HepG2 (cell line): ENCODE data around the gene MYL12B. TPM values are rescaled to one million over a fixed set of nuclear protein-coding genes. Genes with fewer than 3 reads are reported as not detected.
A peak's percentile ranks its signal among the peaks of the same experiment; 100 is the strongest.

Experiments used
- HDAC6 ChIP-seq: fragments of 200-600 bp; sonication (generic); IDR thresholded peaks from 2 replicates; pipeline ENCODE4 v1.7.0; 2017; ENCODE audit warnings: mild to moderate bottlenecking, antibody characterized with exemption, low read length, low read depth
- NR2F6 ChIP-seq, 2 experiments: IDR thresholded peaks; 2 replicates each; pipeline ENCODE4 v1.6.1; 2016; ENCODE audit warnings: antibody characterized with exemption in 1 of 2, mild to moderate bottlenecking in 1 of 2
- RAD21 ChIP-seq: fragments of 450-650 bp; formaldehyde crosslinking; IDR thresholded peaks from 2 replicates; pipeline ENCODE4 v1.5.0; 2020; ENCODE audit warnings: mild to moderate bottlenecking
- SOX6 ChIP-seq, 2 experiments: fragments of 450-650 bp in 1 of 2; sonication (generic) in 1 of 2; formaldehyde crosslinking in 1 of 2; IDR thresholded peaks; 2 replicates each; pipeline versions ENCODE4 v1.4.0 to v1.6.1; 2017 to 2020; ENCODE audit warnings: antibody characterized with exemption in 1 of 2, mild to moderate bottlenecking in 1 of 2, missing genetic modification reagents in 1 of 2
- ZXDC ChIP-seq: sonication (generic); formaldehyde crosslinking; IDR thresholded peaks from 2 replicates; pipeline ENCODE4 v1.5.0; 2020; ENCODE audit warnings: mild to moderate bottlenecking, missing genetic modification reagents
- polyA plus RNA-seq, 8 experiments: library from polyadenylated mRNA; depleted of rRNA in 3 of 8; stranded (reverse) in 7 of 8; unstranded in 1 of 8; fragments of >200 nt; fragmentation: Illumina TruSeq in 4 of 8; extraction: Trizol in 4 of 8; gene quantifications; 2 replicates each; pipeline versions ENCODE4 v1.2.1 to v1.2.3, GENCODE V29; 2011 to 2016; ENCODE audit warnings: low read depth in 4 of 8, missing spikeins in 1 of 8, mixed read lengths in 1 of 8; ENCODE audit not compliant: insufficient read depth in 1 of 8
- total RNA-seq, 5 experiments: library from RNA; depleted of rRNA; stranded (reverse); fragments of >200 nt; fragmentation: Illumina TruSeq; extraction: Trizol; gene quantifications; 2 replicates each; pipeline ENCODE4 v1.2.3, GENCODE V29; 2016; ENCODE audit warnings: low read depth in 1 of 5
- TF ChIP-seq, protein P1 (sequence below): sonication (generic); formaldehyde crosslinking; IDR thresholded peaks from one replicate; pipeline ENCODE4 v1.5.1; 2020; ENCODE audit warnings: mild to moderate bottlenecking, missing genetic modification reagents; ENCODE audit errors: not compliant biosample characterization
- TF ChIP-seq, protein P2 (sequence below): sonication (generic); formaldehyde crosslinking; conservative IDR thresholded peaks from 2 replicates; pipeline ENCODE4 v1.4.0; 2020; ENCODE audit warnings: mild to moderate bottlenecking, missing genetic modification reagents, moderate library complexity
- TF ChIP-seq, protein P3 (sequence below): sonication (generic); formaldehyde crosslinking; IDR thresholded peaks from 2 replicates; pipeline ENCODE4 v1.4.0; 2020; ENCODE audit warnings: missing genetic modification reagents, borderline replicate concordance

The MYL12B gene
- total and polyA plus RNA-seq, 2 of the 13 experiments (the other 11 are each of a cell fraction or from before 2014, with no cell fraction given) = 265 to 340 TPM

DNA sequence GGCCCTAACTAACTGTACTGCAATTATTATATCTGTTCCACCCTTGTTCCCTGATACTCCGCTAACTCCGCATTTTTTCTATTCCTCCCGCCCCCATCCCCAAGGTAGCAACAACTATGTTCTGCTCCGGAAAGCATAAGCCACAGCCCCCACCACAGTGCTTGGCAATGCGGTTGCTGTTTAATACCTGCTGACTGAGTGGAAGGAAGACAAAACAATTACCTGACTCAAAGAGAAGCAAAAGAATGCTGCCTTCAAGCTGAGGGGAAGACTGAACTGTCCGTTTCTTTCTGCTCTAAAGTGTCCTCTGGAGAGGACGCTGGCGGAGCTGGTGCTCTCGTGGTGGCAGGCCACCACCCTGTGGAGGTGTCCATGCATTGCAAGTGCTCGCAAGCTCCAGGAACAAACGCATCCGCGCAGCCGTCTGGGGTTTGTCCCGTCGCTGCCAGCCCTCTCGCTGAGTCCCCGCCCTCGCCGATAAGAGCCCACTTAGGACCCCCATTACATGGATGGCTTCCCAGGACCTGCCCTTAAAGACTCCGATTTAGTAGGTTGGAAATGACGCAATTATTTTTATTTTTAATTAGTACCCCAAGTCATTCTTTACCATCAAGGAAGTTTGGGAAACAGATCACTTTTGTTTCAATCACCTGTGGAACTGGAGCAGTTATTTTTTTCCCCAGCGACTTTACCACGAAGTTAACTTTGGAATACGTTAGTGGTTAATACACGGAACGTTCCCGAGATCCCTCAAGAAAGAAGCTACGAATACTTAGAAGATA is 15.9 kb upstream of the MYL12B start (continued):
- no peak for TF ChIP-seq HDAC6
- no peak for TF ChIP-seq ZXDC
- TF ChIP-seq, protein P1, sequence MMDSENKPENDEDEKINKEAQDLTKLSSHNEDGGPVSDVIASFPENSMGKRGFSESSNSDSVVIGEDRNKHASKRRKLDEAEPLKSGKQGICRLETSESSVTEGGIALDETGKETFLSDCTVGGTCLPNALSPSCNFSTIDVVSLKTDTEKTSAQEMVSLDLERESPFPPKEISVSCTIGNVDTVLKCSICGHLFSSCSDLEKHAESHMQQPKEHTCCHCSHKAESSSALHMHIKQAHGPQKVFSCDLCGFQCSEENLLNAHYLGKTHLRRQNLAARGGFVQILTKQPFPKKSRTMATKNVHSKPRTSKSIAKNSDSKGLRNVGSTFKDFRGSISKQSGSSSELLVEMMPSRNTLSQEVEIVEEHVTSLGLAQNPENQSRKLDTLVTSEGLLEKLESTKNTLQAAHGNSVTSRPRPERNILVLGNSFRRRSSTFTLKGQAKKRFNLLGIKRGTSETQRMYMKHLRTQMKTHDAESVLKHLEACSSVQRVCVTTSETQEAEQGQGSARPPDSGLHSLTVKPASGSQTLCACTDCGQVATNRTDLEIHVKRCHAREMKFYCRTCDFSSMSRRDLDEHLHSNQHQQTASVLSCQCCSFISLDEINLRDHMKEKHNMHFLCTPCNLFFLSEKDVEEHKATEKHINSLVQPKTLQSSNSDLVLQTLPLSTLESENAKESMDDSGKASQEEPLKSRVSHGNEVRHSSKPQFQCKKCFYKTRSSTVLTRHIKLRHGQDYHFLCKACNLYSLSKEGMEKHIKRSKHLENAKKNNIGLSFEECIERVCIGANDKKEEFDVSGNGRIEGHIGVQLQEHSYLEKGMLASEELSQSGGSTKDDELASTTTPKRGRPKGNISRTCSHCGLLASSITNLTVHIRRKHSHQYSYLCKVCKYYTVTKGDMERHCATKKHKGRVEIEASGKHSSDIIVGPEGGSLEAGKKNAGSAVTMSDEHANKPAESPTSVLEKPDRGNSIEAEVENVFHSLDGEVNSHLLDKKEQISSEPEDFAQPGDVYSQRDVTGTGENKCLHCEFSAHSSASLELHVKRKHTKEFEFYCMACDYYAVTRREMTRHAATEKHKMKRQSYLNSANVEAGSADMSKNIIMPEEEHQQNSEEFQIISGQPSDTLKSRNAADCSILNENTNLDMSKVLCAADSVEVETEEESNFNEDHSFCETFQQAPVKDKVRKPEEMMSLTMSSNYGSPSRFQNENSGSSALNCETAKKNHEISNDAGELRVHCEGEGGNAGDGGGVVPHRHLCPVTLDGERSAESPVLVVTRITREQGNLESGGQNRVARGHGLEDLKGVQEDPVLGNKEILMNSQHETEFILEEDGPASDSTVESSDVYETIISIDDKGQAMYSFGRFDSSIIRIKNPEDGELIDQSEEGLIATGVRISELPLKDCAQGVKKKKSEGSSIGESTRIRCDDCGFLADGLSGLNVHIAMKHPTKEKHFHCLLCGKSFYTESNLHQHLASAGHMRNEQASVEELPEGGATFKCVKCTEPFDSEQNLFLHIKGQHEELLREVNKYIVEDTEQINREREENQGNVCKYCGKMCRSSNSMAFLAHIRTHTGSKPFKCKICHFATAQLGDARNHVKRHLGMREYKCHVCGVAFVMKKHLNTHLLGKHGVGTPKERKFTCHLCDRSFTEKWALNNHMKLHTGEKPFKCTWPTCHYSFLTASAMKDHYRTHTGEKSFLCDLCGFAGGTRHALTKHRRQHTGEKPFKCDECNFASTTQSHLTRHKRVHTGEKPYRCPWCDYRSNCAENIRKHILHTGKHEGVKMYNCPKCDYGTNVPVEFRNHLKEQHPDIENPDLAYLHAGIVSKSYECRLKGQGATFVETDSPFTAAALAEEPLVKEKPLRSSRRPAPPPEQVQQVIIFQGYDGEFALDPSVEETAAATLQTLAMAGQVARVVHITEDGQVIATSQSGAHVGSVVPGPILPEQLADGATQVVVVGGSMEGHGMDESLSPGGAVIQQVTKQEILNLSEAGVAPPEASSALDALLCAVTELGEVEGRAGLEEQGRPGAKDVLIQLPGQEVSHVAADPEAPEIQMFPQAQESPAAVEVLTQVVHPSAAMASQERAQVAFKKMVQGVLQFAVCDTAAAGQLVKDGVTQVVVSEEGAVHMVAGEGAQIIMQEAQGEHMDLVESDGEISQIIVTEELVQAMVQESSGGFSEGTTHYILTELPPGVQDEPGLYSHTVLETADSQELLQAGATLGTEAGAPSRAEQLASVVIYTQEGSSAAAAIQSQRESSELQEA = peak; percentile 40
- TF ChIP-seq NR2F6 (IDR thresholded peaks at IDR 0.05) = peak; percentile 27; the same call in 1 of the 2 replicates
- no peak; the same call in 1 of the 2 replicates for TF ChIP-seq NR2F6 (CRISPR knock-in tag; IDR thresholded peaks at IDR 0.05)
- no peak for TF ChIP-seq SOX6 (IDR thresholded peaks at IDR 0.05)
- TF ChIP-seq SOX6 (CRISPR knock-in tag; IDR thresholded peaks at IDR 0.05) = peak; percentile 74
- TF ChIP-seq, protein P2, sequence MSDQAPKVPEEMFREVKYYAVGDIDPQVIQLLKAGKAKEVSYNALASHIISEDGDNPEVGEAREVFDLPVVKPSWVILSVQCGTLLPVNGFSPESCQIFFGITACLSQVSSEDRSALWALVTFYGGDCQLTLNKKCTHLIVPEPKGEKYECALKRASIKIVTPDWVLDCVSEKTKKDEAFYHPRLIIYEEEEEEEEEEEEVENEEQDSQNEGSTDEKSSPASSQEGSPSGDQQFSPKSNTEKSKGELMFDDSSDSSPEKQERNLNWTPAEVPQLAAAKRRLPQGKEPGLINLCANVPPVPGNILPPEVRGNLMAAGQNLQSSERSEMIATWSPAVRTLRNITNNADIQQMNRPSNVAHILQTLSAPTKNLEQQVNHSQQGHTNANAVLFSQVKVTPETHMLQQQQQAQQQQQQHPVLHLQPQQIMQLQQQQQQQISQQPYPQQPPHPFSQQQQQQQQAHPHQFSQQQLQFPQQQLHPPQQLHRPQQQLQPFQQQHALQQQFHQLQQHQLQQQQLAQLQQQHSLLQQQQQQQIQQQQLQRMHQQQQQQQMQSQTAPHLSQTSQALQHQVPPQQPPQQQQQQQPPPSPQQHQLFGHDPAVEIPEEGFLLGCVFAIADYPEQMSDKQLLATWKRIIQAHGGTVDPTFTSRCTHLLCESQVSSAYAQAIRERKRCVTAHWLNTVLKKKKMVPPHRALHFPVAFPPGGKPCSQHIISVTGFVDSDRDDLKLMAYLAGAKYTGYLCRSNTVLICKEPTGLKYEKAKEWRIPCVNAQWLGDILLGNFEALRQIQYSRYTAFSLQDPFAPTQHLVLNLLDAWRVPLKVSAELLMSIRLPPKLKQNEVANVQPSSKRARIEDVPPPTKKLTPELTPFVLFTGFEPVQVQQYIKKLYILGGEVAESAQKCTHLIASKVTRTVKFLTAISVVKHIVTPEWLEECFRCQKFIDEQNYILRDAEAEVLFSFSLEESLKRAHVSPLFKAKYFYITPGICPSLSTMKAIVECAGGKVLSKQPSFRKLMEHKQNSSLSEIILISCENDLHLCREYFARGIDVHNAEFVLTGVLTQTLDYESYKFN = peak; percentile 60
- peak; percentile 99 for TF ChIP-seq RAD21
- TF ChIP-seq, protein P3, sequence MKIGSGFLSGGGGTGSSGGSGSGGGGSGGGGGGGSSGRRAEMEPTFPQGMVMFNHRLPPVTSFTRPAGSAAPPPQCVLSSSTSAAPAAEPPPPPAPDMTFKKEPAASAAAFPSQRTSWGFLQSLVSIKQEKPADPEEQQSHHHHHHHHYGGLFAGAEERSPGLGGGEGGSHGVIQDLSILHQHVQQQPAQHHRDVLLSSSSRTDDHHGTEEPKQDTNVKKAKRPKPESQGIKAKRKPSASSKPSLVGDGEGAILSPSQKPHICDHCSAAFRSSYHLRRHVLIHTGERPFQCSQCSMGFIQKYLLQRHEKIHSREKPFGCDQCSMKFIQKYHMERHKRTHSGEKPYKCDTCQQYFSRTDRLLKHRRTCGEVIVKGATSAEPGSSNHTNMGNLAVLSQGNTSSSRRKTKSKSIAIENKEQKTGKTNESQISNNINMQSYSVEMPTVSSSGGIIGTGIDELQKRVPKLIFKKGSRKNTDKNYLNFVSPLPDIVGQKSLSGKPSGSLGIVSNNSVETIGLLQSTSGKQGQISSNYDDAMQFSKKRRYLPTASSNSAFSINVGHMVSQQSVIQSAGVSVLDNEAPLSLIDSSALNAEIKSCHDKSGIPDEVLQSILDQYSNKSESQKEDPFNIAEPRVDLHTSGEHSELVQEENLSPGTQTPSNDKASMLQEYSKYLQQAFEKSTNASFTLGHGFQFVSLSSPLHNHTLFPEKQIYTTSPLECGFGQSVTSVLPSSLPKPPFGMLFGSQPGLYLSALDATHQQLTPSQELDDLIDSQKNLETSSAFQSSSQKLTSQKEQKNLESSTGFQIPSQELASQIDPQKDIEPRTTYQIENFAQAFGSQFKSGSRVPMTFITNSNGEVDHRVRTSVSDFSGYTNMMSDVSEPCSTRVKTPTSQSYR = peak; percentile 11; the same call in 1 of the 2 replicates
